CD4-positive, alpha-beta T cell treated with Interleukin-15 for 4 hours (primary cell): Measurements from ENCODE around the gene COA7.
"Not testable (repeated sequence)": the region's sequence is repeated elsewhere in the genome, so short reads cannot be mapped to it uniquely, and the experiment has no call there.

Source experiments
- DNase-seq: peaks from one replicate; pipeline ENCODE4 v3.0.0-alpha.2; 2020; ENCODE audit warnings: low spot score

The COA7 gene

GRCh38 chr1:52697795-52698674 lies at the start of gene COA7:
Gene COA7 (minus strand): TSS chr1:52698347. CDS start chr1:52698326, 21 bp downstream.
- DNase-seq, result peak; percentile 56

GRCh38 chr1:52747450-52747849 lies 49.3 kb upstream of the COA7 start:
- DNase-seq, result no peak

GRCh38 chr1:52746189-52746588 lies 48.0 kb upstream of the COA7 start:
- no peak for DNase-seq

GRCh38 chr1:52741259-52741658 lies 43.1 kb upstream of the COA7 start:
- DNase-seq, result no peak

GRCh38 chr1:52739699-52740467 lies 41.7 kb upstream of the COA7 start:
- no peak for DNase-seq

- DNase-seq, result no peak
Measured at GRCh38 chr1:52738893-52739292, 40.7 kb upstream of the COA7 start.

GRCh38 chr1:52738148-52738547 lies 40.0 kb upstream of the COA7 start:
- DNase-seq, result no peak

- not testable (repeated sequence) for DNase-seq
Measured at GRCh38 chr1:52735371-52735770, 37.2 kb upstream of the COA7 start.

GRCh38 chr1:52733368-52733767 lies 35.2 kb upstream of the COA7 start:
- DNase-seq, result no peak

GRCh38 chr1:52727956-52728656 lies 30.0 kb upstream of the COA7 start:
- DNase-seq, result no peak

- DNase-seq, result no peak
Measured at GRCh38 chr1:52727114-52727586, 29.0 kb upstream of the COA7 start.

- DNase-seq, result peak; percentile 91
Measured at GRCh38 chr1:52726265-52727113, 28.3 kb upstream of the COA7 start, which contains the start of gene ZYG11B. Gene ZYG11B (plus strand): TSS chr1:52726453. CDS start chr1:52726654, 201 bp downstream.

- DNase-seq, result no peak
Measured at GRCh38 chr1:52725903-52726264, 27.7 kb upstream of the COA7 start.

- DNase-seq, result no peak
Measured at GRCh38 chr1:52723260-52723659, 25.1 kb upstream of the COA7 start.

GRCh38 chr1:52715296-52715695 lies 17.1 kb upstream of the COA7 start:
- DNase-seq, result not testable (repeated sequence)

GRCh38 chr1:52713590-52713989 lies 15.4 kb upstream of the COA7 start:
- DNase-seq, result no peak

- DNase-seq, result no peak
Measured at GRCh38 chr1:52709016-52709415, 10.9 kb upstream of the COA7 start.

- no peak for DNase-seq
Measured at GRCh38 chr1:52707927-52708655, 9.9 kb upstream of the COA7 start.

- DNase-seq, result no peak
Measured at GRCh38 chr1:52706941-52707926, 9.1 kb upstream of the COA7 start.
